GM12892 (cell line): ENCODE measurements around the gene SNX13.

Source experiments
- POLR2A ChIP-seq: IDR thresholded peaks from 2 replicates; pipeline ENCODE4 v1.6.1; 2011; ENCODE audit warnings: low read depth, low read length, control low read depth
- POLR2AphosphoS5 ChIP-seq: IDR thresholded peaks from 2 replicates; pipeline ENCODE4 v1.6.1; 2011; ENCODE audit warnings: low read depth, low read length, control low read depth
- TAF1 ChIP-seq: IDR thresholded peaks from 2 replicates; pipeline ENCODE4 v1.6.1; 2011; ENCODE audit warnings: low read depth, mild to moderate bottlenecking, control low read depth, low read length, borderline replicate concordance

GRCh38 chr7:17917842-17918241 is 22.5 kb downstream of the SNX13 start:
- TF ChIP-seq POLR2A (no peak), TAF1 (no peak), POLR2AphosphoS5 (no peak)
